ENCODE measurements around the gene ALG12. TPM values are rescaled to one million over a fixed set of nuclear protein-coding genes. Genes with fewer than 3 reads are reported as not detected.

ALG12 gene
- polyA plus RNA-seq, 3 donors, result 7.2 to 9.5 (median 9.0) TPM

GRCh38 chr22:49943405-49943765 lies 25.1 kb upstream of the ALG12 start:
- Histone ChIP-seq H3K4me1 (ENCODE audit: control insufficient read depth in 1 of 2, insufficient read depth in 2 of 2, low read length in 2 of 2) (peaks cover 9 to 16% of the 10 kb centered on the region in 2 donors), H3K36me3 (replicated peaks in 1 of 2; ENCODE audit: control insufficient read depth in 1 of 2, insufficient read depth in 2 of 2, low read length in 2 of 2) (no peaks in the 10 kb centered on the region), H3K27me3 (ENCODE audit: control insufficient read depth in 2 of 2, insufficient read depth in 2 of 2, low read length in 2 of 2) (no peaks in the 10 kb centered on the region), H3K9ac (ENCODE audit: insufficient read depth, low read length, poor library complexity, severe bottlenecking) (no peak overlapping the region), H3K79me2 (ENCODE audit: insufficient read depth, low read length) (no peaks in the 10 kb centered on the region), H3K9me3 (replicated peaks in 1 of 2; ENCODE audit: control insufficient read depth in 1 of 2, insufficient read depth in 1 of 2, low read length in 2 of 2) (peaks cover 0 to 5% of the 10 kb centered on the region in 2 donors), H4K20me1 (ENCODE audit: insufficient read depth, low read length) (no peaks in the 10 kb centered on the region), H3K4me3 (replicated peaks in 1 of 3; ENCODE audit: low read depth in 2 of 3, low read length in 3 of 3) (no peak overlapping the region), H3K4me2 (replicated peaks; ENCODE audit: extremely low read depth, low read length, poor library complexity, severe bottlenecking) (no peak overlapping the region), H2AFZ (ENCODE audit: insufficient read depth, low read depth, low read length, poor library complexity, severe bottlenecking) (no peak overlapping the region), H3K27ac (ENCODE audit: low read depth in 1 of 2, low read length in 2 of 2) (no peak overlapping the region)
- Mint-ChIP-seq H3K27me3 (ENCODE audit: low read depth in 3 of 3) (peaks cover 0 to 8% (median 4%) of the 10 kb centered on the region in 3 donors), H3K4me1 (peaks cover 5% of the 10 kb centered on the region), H3K36me3 (peaks cover 0 to 4% of the 10 kb centered on the region in 2 donors), H3K9me3 (peaks cover 0 to 17% (median 7%) of the 10 kb centered on the region in 7 donors), H3K4me3 (no peak overlapping the region), H3K27ac (peak overlapping the region in 1 of 7 donors; percentile 68)
- no peak for TF ChIP-seq CTCF (IDR thresholded peaks at IDR 0.05)
- intact Hi-C loops (cut with micrococcal nuclease), result no loop called here
- 81% methylated on average over 10 of the region's 11 CpGs for WGBS (ENCODE audit: insufficient coverage)
- DNase-seq, result no peak

GRCh38 chr22:49942565-49943404 lies 24.5 kb upstream of the ALG12 start:
- 94% methylated on average over 20 of the region's 21 CpGs for WGBS (ENCODE audit: insufficient coverage)
- Histone ChIP-seq H2AFZ (ENCODE audit: insufficient read depth, low read depth, low read length, poor library complexity, severe bottlenecking) (no peak overlapping the region), H3K4me3 (replicated peaks in 1 of 3; ENCODE audit: low read depth in 2 of 3, low read length in 3 of 3) (no peak overlapping the region)

More at GRCh38 chr22:49942565-49943404, 24.5 kb upstream of the ALG12 start:
- Mint-ChIP-seq H3K9me3 (peaks cover 0 to 17% (median 7%) of the 10 kb centered on the region in 7 donors), H3K4me3 (no peak overlapping the region), H3K27me3 (ENCODE audit: low read depth in 3 of 3) (peaks cover 0 to 8% (median 4%) of the 10 kb centered on the region in 3 donors), H3K4me1 (peaks cover 5% of the 10 kb centered on the region), H3K36me3 (peaks cover 0 to 4% of the 10 kb centered on the region in 2 donors), H3K27ac (no peak overlapping the region)
- no peak for TF ChIP-seq CTCF (IDR thresholded peaks at IDR 0.05)
- Histone ChIP-seq H3K4me2 (replicated peaks; ENCODE audit: extremely low read depth, low read length, poor library complexity, severe bottlenecking) (no peak overlapping the region), H3K4me1 (ENCODE audit: control insufficient read depth in 1 of 2, insufficient read depth in 2 of 2, low read length in 2 of 2) (peaks cover 9 to 16% of the 10 kb centered on the region in 2 donors), H3K27ac (ENCODE audit: low read depth in 1 of 2, low read length in 2 of 2) (no peak overlapping the region), H3K27me3 (ENCODE audit: control insufficient read depth in 2 of 2, insufficient read depth in 2 of 2, low read length in 2 of 2) (no peaks in the 10 kb centered on the region), H3K9me3 (replicated peaks in 1 of 2; ENCODE audit: control insufficient read depth in 1 of 2, insufficient read depth in 1 of 2, low read length in 2 of 2) (peaks cover 0 to 5% of the 10 kb centered on the region in 2 donors), H4K20me1 (ENCODE audit: insufficient read depth, low read length) (no peaks in the 10 kb centered on the region), H3K79me2 (ENCODE audit: insufficient read depth, low read length) (no peaks in the 10 kb centered on the region), H3K9ac (ENCODE audit: insufficient read depth, low read length, poor library complexity, severe bottlenecking) (no peak overlapping the region), H3K36me3 (replicated peaks in 1 of 2; ENCODE audit: control insufficient read depth in 1 of 2, insufficient read depth in 2 of 2, low read length in 2 of 2) (no peaks in the 10 kb centered on the region)
- intact Hi-C loops (cut with micrococcal nuclease), result no loop called here
- no peak for DNase-seq

Data from CD14-positive monocyte (primary cell).